Left lung (tissue), 10 donors: ENCODE measurements around the gene KCNAB3. TPM values are rescaled to one million over a fixed set of nuclear protein-coding genes. Genes with fewer than 3 reads are reported as not detected.
A peak's percentile ranks its signal among the peaks of the same experiment; 100 is the strongest.

Source experiments
- ATAC-seq: fragments of 200-7000 bp; cut with Tn5 transposase; one replicate; pipeline ENCODE4 v1.9.1; 2020; ENCODE audit warnings: moderate library complexity
- DNase-seq, 4 donors: peaks; one replicate each; pipeline ENCODE4 v3.0.0-alpha.2; 2013 to 2020
- H3K27ac ChIP-seq, 2 donors: fragments of 200-600 bp; sonication (generic) in 1 of 2; one replicate each; pipeline versions ENCODE4 v1.5.0 to v1.8.0; 2020 to 2021
- H3K27me3 ChIP-seq, 2 donors: fragments of 200-600 bp; sonication (generic) in 1 of 2; one replicate each; pipeline versions ENCODE4 v1.5.0 to v1.8.0; 2020 to 2021
- H3K36me3 ChIP-seq, 2 donors: fragments of 200-600 bp; sonication (generic) in 1 of 2; one replicate each; pipeline versions ENCODE4 v1.5.0 to v1.8.0; 2020 to 2021
- H3K4me1 ChIP-seq, 2 donors: fragments of 200-600 bp; one replicate each; pipeline ENCODE4 v1.8.0; 2021
- H3K4me3 ChIP-seq, 2 donors: fragments of 200-600 bp; sonication (generic) in 1 of 2; one replicate each; pipeline versions ENCODE4 v1.5.0 to v1.8.0; 2020 to 2021; ENCODE audit warnings: mild to moderate bottlenecking in 1 of 2
- H3K9me3 ChIP-seq, 2 donors: fragments of 200-600 bp; sonication (generic) in 1 of 2; one replicate each; pipeline versions ENCODE4 v1.5.0 to v1.8.0; 2020 to 2021
- CTCF ChIP-seq, 2 donors: fragments of 200-600 bp; sonication (generic) in 1 of 2; IDR thresholded peaks; one replicate each; pipeline versions ENCODE4 v1.5.0 to v1.8.0; 2021; ENCODE audit warnings: antibody characterized with exemption in 2 of 2
- intact Hi-C, 2 donors: fragments of 100-400 bp; cut with DNase I; formaldehyde crosslinking; loops; one replicate each; pipeline versions ENCODE4 v1.11.2 to v1.14.2; 2022
- polyA plus RNA-seq, 6 donors: library from polyadenylated mRNA; unstranded; fragments of 120-200 nt; gene quantifications; one replicate each; pipeline ENCODE4 v1.2.1, GENCODE V29; 2013; ENCODE audit not compliant: insufficient read length in 6 of 6
- total RNA-seq, 2 donors: library from RNA; stranded (reverse); fragmentation: NEBNext Ultra II Directional; extraction: Animal tissue kit (Norgen Biotek cat#: 25700); gene quantifications; one replicate each; pipeline ENCODE4 v1.2.1, GENCODE V29; 2021
- donor health status: DM: no; HTN: yes; CAD: no.
- donor health status: DM: no; HTN: no; CAD: no.

KCNAB3 gene
- total and polyA plus RNA-seq, 8 donors, result 2.5 to 12.7 (median 11.1) TPM

- Histone ChIP-seq H3K9me3 (no peaks in the 10 kb centered on the region), H3K4me3 (peak overlapping the region; percentile 53 to 76), H3K27ac (peak overlapping the region; percentile 94 to 96), H3K36me3 (peaks cover 0 to 23% of the 10 kb centered on the region in 2 donors), H3K4me1 (peaks cover 16 to 26% of the 10 kb centered on the region in 2 donors), H3K27me3 (no peaks in the 10 kb centered on the region)
- ATAC-seq (peak; percentile 51), DNase-seq (peak in 1 of 4 donors; percentile 48)
- TF ChIP-seq CTCF (IDR thresholded peaks at IDR 0.05), result no peak
- intact Hi-C loops, result no loop called here
These were observed 14.5 kb downstream of the KCNAB3 start for GRCh38 chr17:7915179-7915610.

DNA sequence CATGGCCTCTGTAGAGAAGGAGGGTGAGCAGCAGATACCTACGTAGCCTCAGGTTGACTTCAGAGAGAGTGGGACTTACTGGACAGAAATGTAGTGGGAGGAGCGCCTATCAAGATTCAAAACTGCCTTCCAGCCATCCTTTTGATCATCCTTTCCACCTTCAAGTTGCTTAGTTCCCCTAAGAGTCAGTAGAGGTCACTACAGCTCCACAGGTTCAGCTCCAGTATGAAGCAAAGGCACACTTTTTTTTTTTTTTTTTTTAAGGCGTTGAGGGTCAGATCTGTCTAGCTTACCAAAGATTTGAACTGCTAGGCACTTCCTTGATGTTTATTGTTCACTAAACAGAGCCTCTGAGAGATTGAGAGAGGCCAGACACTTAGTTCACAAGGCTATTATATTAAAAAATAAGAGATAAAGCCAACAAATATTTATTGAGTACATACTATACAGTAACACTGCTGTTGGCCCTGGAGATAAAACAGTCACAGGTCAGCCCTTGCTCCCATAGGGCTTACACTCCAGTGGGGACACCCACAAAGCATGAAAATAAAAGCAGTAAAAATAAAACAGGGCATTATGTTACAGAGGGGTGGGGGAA, 16.6 kb downstream of the KCNAB3 start:
- no peaks in the 10 kb centered on the region for H3K27me3 ChIP-seq
- H3K9me3 ChIP-seq, result no peaks in the 10 kb centered on the region
- intact Hi-C loops, result no loop called here
- no peak overlapping the region for H3K27ac ChIP-seq
- H3K36me3 ChIP-seq, result peaks cover 0 to 45% of the 10 kb centered on the region in 2 donors
- H3K4me1 ChIP-seq, result peaks cover 16 to 26% of the 10 kb centered on the region in 2 donors
- H3K4me3 ChIP-seq, result no peak overlapping the region
- DNase-seq (peak in 2 of 4 donors; percentile 49 to 70), ATAC-seq (peak; percentile 32)
- TF ChIP-seq CTCF (IDR thresholded peaks at IDR 0.05), result peak; percentile 55 to 62

DNA sequence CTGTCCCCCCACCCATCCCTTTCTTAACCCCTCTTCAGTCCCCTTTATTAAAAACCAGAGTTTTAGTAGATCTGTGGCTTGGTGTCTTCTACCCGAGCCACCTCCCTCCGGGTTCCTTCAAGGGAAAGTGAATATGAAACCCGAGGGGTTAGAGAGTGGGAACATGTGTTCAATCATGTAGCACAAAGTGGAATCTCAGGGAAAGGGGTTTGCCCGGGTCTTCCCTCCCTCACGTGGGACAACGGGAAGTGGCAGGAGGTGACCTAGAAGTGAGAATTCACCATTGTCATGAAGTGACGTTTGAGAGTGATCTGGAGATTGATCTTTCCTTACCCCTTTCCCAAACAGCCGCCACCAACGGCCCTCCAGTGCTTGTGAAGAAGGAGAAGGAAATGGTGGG, 18.5 kb downstream of the KCNAB3 start:
- Histone ChIP-seq H3K4me1 (peaks cover 12 to 17% of the 10 kb centered on the region in 2 donors), H3K27me3 (no peaks in the 10 kb centered on the region), H3K4me3 (no peak overlapping the region), H3K9me3 (no peaks in the 10 kb centered on the region), H3K36me3 (peaks cover 0 to 64% of the 10 kb centered on the region in 2 donors), H3K27ac (no peak overlapping the region)
- ATAC-seq (no peak), DNase-seq (no peak)
- TF ChIP-seq CTCF (IDR thresholded peaks at IDR 0.05), result no peak
- intact Hi-C loops, result no loop called here

DNA sequence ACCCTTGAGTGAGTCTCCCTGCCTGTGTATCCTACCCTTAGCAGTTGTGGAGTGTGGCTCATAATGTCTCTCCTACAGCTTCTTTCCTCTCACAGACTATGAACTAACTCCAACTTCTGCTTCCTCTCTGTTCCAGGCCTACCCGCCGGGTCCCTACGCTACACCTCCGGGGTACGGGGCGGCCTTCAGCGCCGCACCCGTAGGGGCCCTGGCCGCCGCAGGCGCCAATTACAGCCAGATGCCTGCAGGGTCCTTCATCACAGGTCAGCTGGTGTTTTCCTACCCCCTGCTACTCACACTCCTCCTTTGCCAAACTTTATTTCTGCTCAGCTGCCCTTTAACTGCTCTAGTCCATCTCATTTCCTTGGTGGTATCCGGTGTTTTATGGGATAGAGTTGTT, 18.9 kb downstream of the KCNAB3 start:
- peaks cover 0 to 68% of the 10 kb centered on the region in 2 donors for H3K36me3 ChIP-seq
- no peak for DNase-seq
- ATAC-seq, result no peak
- TF ChIP-seq CTCF (IDR thresholded peaks at IDR 0.05), result no peak
- H3K4me1 ChIP-seq, result peaks cover 12 to 15% of the 10 kb centered on the region in 2 donors
- intact Hi-C loops, result no loop called here
- no peaks in the 10 kb centered on the region for H3K27me3 ChIP-seq
- no peaks in the 10 kb centered on the region for H3K9me3 ChIP-seq
- no peak overlapping the region for H3K4me3 ChIP-seq
- H3K27ac ChIP-seq, result no peak overlapping the region

GRCh38 chr17:7910281-7910680, 19.4 kb downstream of the KCNAB3 start:
- no peaks in the 10 kb centered on the region for H3K27me3 ChIP-seq
- no peaks in the 10 kb centered on the region for H3K9me3 ChIP-seq
- no peak overlapping the region for H3K4me3 ChIP-seq
- no peak for TF ChIP-seq CTCF (IDR thresholded peaks at IDR 0.05)
- H3K27ac ChIP-seq, result no peak overlapping the region
- H3K36me3 ChIP-seq, result peaks cover 0 to 72% of the 10 kb centered on the region in 2 donors
- intact Hi-C loops, result no loop called here
- ATAC-seq (no peak), DNase-seq (no peak)
- H3K4me1 ChIP-seq, result peaks cover 10 to 13% of the 10 kb centered on the region in 2 donors
